Activated naive CD8-positive, alpha-beta T cell treated with anti-CD3 and anti-CD28 coated beads, Interleukin-2, amount 50 U/mL, for 16 hours (primary cell): ENCODE data around the gene ACVR1B.
A peak's percentile ranks its signal among the peaks of the same experiment; 100 is the strongest.
"Not testable (repeated sequence)": the region's sequence is repeated elsewhere in the genome, so short reads cannot be mapped to it uniquely, and the experiment has no call there.

ENCODE experiments used
- DNase-seq: peaks from one replicate; pipeline ENCODE4 v3.0.0-alpha.2; 2020; ENCODE audit warnings: low read depth, low spot score

The ACVR1B gene

GRCh38 chr12:51970904-51971646 is 19.6 kb downstream of the ACVR1B start:
- DNase-seq: no peak

GRCh38 chr12:51971679-51972421 is 20.4 kb downstream of the ACVR1B start:
- no peak for DNase-seq

GRCh38 chr12:51972422-51972812 is 20.9 kb downstream of the ACVR1B start:
- DNase-seq: no peak

GRCh38 chr12:51972849-51973273 is 21.4 kb downstream of the ACVR1B start:
- no peak for DNase-seq

- no peak for DNase-seq
Observed at GRCh38 chr12:51973560-51973959, 22.1 kb downstream of the ACVR1B start.

- DNase-seq: no peak
Observed at GRCh38 chr12:51974646-51975045, 23.1 kb downstream of the ACVR1B start.

GRCh38 chr12:51975196-51975595 is 23.7 kb downstream of the ACVR1B start:
- no peak for DNase-seq

GRCh38 chr12:51976376-51977160 is 25.1 kb downstream of the ACVR1B start:
- no peak for DNase-seq

- no peak for DNase-seq
Observed at GRCh38 chr12:51977320-51977753, 25.8 kb downstream of the ACVR1B start.

GRCh38 chr12:51979306-51979705 is 27.8 kb downstream of the ACVR1B start:
- DNase-seq: not testable (repeated sequence)

- peak; percentile 11 for DNase-seq
Observed at GRCh38 chr12:51980051-51980808, 28.7 kb downstream of the ACVR1B start.

- DNase-seq: no peak
Observed at GRCh38 chr12:51980809-51981127, 29.3 kb downstream of the ACVR1B start.

GRCh38 chr12:51984657-51985056 is 33.2 kb downstream of the ACVR1B start:
- no peak for DNase-seq

GRCh38 chr12:51985154-51985835 is 33.8 kb downstream of the ACVR1B start:
- no peak for DNase-seq

GRCh38 chr12:51986834-51987233 is 35.3 kb downstream of the ACVR1B start:
- DNase-seq: no peak

- no peak for DNase-seq
Observed at GRCh38 chr12:51992246-51992645, 40.7 kb downstream of the ACVR1B start.

- DNase-seq: no peak
Observed at GRCh38 chr12:51994539-51994820, 43.0 kb downstream of the ACVR1B start.

- no peak for DNase-seq
Observed at GRCh38 chr12:51994959-51995358, 43.5 kb downstream of the ACVR1B start.

GRCh38 chr12:51997136-51997535 is 45.6 kb downstream of the ACVR1B start:
- no peak for DNase-seq

GRCh38 chr12:52003016-52003550 is 51.6 kb downstream of the ACVR1B start:
- no peak for DNase-seq

GRCh38 chr12:52003591-52003990 is 52.1 kb downstream of the ACVR1B start:
- DNase-seq: no peak
